GM18951 (cell line): ENCODE data around the gene COA3.

Experiments
- POLR2A ChIP-seq: IDR thresholded peaks from 4 replicates; pipeline ENCODE4 v1.6.1; 2011; ENCODE audit warnings: mild to moderate bottlenecking; ENCODE audit not compliant: insufficient read length, insufficient read depth; ENCODE audit errors: extremely low read depth
- in situ Hi-C: fragments of 300-500 bp; cut with MboI; formaldehyde crosslinking; loops from one replicate; pipeline ENCODE4 v1.12.0; 2022; ENCODE audit warnings: low sequenced_read_pairs, mixed read lengths, inconsistent platforms; ENCODE audit not compliant: unreplicated experiment

The COA3 gene, protein sequence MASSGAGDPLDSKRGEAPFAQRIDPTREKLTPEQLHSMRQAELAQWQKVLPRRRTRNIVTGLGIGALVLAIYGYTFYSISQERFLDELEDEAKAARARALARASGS

DNA sequence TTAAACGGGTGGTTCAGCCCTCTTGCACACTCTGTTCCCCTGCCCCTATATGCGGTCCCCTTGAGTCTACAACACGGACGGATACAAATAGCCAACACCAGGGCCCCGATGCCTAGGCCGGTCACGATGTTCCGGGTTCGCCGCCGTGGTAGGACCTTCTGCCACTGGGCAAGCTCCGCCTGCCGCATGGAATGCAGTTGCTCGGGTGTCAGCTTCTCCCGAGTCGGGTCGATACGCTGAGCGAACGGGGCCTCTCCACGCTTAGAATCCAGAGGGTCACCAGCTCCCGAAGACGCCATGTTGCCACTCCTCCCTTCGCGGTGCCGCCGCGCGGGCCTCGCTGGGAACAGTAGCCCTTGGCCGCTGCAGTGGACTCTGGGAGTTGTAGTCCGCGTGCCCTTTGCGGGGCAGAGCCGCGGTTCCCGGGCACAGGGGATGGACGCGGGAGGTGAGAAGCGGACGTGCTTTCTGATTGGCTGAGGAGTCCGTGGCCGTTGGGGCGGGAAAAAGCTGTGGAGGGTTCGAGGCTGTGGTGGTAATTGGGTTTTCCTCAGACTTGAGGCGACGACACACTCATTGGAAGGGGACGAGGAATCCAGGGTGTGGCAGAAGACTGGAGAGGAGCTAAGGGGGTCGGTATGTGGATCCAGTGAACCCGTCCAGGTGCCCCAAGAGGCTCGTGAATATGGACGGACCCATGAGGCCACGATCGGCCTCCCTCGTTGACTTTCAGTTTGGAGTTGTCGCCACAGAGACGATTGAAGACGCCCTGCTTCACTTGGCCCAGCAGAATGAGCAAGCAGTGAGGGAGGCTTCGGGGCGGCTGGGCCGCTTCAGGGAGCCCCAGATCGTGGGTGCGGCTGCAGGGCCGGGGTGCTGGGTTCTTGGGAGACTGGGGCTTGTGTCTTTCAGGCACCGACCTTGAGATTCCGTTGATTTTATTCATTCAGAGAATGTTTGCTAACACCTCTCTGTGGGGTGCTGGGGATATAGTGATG is at the start of gene COA3, which contains the start of gene CNTD1:
Gene COA3, minus strand, starts transcription at position 322 of the 998 bp plus-strand sequence. Its CDS starts 23 bp downstream, at position 299.
Gene CNTD1, plus strand, starts transcription at position 479 of the 998 bp plus-strand sequence. Its CDS starts 207 bp downstream, at position 686.
- in situ Hi-C loops: no loop called here
- peak; percentile 69 for TF ChIP-seq POLR2A

DNA sequence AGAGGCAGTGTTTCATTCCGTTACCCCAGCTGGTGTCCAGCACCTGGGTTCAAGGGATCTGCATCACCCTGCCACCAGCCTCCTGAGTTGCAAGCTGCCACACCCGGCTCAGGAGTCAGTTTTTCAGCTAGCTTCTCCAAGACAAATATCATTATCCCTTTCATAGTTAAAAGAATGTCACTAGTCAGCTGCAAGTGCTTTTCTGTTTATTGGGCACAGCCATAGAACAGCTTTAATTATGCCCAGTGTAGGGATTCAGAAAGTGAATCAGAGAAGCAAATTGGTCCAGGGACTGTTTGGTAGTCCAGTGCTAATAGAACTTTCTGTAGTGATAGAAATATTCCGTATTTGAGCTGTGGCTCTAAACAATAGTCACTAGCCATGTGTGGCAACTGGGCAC is 49.6 kb upstream of the COA3 start:
- in situ Hi-C loops: no loop called here
- no peak for TF ChIP-seq POLR2A

DNA sequence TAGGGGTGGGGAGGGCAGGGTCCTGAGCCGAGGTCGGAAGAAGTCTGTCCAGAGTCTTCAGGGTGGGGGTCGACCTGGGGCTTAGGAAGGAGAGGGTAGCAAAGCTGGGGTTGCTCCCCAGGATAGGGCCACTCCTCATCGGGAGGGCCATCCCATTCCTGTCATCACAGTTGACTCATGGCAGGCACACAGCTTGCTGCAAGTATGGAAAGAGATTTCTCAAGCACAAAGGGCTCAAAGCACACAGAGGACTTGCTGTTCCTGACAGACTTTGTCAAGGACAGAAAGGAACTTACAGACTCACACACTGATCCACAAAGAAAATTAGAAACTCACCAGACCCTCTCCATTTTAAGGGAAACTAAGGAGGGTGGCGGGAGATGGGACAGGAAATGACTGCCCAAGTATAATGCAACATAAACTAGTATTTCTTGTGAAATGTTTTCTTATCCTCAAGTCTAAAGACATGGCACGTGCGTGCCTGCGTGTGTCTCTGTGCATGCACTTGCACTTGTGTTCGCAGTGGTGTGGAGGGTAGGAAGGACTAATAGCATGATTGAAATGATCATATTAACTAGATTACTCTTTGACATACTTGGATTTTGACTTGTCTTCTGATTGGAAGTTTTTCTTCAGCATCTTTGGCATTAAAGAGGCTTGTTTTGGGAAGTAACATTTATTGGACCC is 48.2 kb upstream of the COA3 start:
- in situ Hi-C loops: no loop called here
- no peak for TF ChIP-seq POLR2A

DNA sequence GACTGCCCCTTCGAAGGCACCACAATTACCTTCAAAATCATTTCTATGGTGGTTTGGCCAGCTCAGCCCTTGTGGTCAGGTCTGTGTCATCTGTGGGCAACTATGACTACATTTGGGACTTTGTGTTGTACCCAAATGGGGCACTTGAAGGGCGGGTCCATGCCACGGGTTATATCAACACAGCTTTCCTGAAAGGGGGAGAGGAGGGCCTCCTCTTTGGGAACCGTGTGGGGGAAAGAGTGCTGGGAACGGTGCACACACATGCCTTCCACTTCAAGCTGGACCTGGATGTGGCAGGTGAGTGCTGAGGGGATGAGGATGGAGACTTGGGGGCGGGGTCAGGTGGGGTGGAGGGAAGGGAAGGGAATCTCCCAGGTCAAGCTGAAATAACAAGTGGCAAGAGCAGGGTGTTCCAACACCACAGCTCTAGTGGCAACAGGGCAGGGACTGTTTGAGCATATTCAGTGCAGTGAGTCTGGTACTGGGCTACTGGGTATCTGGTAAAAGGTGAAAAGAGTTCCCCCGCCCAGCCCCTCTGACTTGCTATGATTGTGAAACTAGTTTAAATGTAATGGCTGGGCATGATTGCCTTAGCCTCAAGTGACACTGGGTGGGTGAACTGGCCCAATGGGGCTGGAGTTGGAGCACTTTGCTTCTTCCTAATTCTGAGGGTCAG is 47.6 kb upstream of the COA3 start:
- in situ Hi-C loops: no loop called here
- TF ChIP-seq POLR2A: no peak

DNA sequence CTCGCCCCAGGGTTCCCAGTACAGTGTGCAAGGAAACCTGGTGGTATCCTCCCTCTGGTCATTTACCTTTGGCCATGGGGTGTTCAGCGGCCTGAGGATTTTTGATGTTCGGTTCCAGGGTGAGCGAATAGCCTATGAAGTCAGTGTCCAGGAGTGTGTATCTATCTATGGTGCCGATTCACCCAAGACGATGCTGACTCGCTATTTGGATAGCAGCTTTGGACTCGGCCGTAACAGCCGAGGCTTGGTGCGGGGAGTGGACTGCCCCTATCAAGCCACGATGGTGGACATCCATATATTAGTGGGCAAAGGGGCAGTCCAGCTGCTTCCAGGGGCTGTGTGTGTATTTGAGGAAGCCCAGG is 47.0 kb upstream of the COA3 start:
- TF ChIP-seq POLR2A: no peak
- in situ Hi-C loops: no loop called here

DNA sequence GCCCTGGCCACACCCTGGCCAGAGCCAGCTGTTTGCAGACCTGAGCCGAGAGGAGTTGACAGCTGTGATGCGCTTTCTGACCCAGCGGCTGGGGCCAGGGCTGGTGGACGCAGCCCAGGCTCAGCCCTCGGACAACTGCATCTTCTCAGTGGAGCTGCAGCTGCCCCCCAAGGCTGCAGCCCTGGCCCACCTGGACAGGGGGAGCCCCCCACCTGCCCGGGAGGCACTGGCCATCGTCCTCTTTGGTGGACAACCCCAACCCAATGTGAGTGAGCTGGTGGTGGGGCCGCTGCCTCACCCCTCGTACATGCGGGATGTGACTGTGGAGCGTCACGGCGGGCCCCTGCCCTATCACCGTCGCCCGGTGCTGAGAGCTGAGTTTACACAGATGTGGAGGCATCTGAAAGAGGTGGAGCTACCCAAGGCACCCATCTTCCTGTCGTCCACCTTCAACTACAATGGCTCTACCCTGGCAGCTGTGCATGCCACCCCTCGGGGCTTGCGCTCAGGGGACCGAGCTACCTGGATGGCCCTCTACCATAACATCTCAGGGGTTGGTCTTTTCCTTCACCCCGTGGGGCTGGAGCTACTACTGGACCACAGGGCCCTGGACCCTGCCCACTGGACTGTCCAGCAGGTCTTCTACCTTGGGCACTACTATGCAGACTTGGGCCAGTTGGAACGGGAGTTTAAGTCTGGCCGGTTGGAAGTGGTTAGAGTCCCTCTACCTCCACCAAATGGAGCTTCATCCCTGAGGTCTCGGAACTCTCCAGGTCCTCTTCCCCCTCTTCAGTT is 46.5 kb upstream of the COA3 start:
- TF ChIP-seq POLR2A: no peak
- in situ Hi-C loops: no loop called here

DNA sequence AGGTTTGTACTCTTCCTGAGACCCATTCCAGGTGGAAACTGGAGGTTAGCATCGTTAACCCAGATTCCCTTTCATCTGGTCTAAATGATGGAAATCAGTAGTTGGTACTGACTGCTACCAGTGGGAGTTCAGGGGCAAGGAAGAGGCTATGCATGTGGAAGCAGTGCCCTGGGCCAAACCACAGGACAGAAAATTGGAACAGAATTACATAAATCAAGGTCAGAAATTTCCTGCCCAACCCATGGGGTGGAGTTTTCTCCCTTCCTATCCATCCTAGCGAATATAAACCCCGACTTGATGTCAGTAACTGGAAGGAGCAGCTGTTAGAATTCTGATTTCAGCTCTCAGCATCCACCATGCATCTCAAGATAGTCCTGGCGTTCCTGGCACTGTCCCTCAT is 45.8 kb upstream of the COA3 start, which contains the start of gene AOC2:
Gene AOC2, plus strand, starts transcription at position 310 of the 400 bp plus-strand sequence. Its CDS starts 47 bp downstream, at position 357.
- TF ChIP-seq POLR2A: no peak
- in situ Hi-C loops: no loop called here

DNA sequence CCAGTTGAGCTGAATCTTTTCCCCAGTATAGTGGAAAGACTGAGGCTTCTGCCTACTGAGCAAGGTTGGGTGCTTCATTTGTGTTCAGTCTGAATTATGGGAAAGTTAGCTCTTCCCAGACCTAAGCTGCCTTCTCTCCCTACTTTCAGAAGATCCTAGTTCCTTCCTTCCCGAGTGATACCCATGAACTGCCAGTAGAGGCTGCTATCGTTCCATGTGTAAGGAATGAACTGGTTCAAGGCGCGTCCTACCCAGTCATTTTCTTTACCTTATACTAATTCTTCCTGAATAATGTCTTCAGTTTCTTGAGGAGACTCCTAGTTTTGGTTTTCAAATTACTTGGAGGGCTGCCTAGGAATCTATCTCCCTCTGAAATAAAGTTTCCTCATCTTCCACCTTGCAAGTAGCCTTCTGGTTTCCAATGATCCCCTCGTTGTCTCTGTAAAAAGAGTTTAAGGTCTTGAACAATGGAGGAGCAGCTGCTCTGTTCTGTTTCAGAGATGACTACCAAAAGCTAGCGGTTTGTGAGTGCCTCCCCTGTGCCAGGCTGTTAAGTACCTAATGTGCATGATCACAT is 44.9 kb upstream of the COA3 start:
- TF ChIP-seq POLR2A: no peak
- in situ Hi-C loops: no loop called here

DNA sequence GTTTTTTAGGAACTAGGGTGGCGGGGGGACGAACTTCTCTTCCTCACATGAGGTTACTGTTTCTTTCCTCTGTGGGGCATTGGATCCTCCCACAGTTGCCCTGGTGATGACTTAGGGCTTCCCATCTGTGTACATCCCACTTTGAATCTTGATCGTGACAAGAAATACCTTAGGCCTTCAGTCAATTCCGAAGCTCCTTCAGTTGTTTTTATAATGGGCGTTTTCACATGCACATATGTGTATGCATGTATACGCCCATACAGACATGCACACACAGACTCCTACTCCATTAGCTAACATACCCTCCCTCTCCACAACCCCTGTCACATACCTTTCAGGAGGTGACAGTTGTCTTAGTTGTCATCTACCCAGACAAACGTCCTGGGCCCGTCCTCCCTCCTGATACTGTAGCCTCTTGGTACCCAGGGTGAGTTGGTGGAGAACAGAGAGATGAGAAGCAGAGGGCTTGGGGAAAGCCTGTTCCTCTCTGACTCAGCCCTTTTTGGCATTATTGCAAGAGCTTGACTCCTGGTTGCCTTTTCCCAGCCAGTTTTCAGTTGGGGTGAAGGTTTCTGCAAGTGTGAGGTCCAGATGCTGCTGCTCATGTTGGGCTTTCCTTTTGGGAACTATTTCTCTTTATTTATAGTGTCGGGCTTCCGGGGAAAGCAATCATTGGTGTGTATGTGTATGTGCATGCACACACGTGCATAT is 43.6 kb upstream of the COA3 start:
- no peak for TF ChIP-seq POLR2A
- in situ Hi-C loops: no loop called here

DNA sequence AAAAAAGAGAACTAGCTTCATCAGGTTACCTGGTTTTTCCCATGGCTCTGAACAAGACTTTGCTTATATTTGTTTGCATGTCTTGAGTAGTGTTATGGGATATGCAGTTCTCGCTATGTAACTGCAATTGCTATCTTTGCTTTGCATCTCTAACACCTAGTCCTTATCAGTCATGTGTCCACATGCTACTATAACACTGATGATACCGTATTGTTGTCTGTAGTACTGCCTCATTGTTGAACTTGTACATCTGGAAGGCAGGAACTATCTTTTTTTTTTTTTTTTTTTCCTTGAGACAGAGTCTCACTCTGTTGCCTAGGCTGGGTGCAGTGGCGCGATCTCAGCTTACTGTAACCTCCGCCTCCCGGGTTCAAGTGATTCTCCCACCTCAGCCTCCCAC is 37.2 kb upstream of the COA3 start:
- in situ Hi-C loops: no loop called here

DNA sequence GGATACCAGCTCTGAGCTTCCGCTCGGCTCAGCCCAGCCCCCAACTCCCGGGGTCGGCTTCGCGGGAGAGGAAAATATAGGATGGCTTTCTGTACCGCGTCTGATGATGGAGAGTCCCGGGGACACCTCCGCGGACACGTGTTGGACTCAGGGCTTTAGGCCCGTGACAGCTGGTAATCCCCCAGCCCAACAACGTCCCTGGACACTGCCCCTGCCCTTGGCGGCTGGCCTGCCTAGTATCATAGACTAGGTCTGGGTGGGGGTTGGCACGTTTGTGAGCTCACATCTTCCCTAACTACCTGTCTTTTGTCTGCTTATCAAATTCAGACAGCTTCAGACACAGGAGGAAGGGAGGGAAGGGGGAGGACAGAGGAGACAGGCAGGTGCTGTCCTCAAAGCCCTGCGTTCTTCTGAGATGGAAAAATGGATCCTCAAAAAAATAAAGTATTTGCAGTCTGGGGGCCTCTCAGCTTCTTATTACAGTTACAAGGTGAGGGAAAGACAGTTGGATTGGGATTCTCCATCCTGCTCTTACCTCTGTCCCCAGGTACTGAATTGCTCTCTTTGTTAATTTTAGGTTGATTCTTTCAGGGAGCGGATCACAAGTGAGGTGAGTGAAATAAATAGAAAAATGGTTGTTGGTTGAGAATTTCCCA is 35.4 kb upstream of the COA3 start:
- in situ Hi-C loops: no loop called here
- TF ChIP-seq POLR2A: no peak

More for the DNA sequence above, 37.2 kb upstream of the COA3 start:
- no peak for TF ChIP-seq POLR2A
